ENCODE measurements around the gene CTAG1B.
"Not testable (repeated sequence)": the region's sequence is repeated elsewhere in the genome, so short reads cannot be mapped to it uniquely, and the experiment has no call there.

Gene CTAG1B

DNA sequence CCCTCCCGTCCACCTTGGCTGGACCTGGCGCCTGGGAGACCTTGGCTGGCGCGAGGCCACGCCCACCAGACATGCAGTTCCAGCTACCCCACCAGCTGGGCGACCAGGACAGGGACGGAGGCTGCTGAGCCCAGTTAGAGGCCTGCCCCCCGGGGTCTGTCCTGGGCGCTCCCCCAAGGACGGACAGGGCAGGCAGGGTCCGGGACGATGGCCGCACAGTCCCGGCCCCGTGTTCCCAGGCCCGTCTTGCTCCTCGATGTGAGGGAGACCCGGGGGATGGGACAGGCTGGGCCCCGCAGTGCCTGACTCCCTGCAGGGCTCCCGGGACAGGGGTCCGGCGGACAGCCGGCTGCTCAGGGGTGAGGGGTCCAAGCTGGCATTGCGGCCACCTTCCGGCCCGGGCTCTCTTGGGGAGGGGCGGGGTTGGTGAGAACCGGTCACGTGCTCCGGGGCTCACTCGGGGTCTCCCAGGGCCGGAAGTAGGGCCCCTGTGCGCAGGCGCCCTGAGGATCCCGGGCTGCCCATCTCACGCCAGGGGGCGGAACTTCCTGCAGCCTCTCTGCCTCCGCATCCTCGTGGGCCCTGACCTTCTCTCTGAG lies 34.4 kb downstream of the CTAG1B start, which contains the start of gene CTAG1A:
CTAG1A (plus strand) TSS at position 549 of the 599 bp plus-strand sequence. CDS start 74 bp downstream, outside the sequence.
- not testable (repeated sequence) for DNase-seq (ENCODE audit: low read depth)

DNA sequence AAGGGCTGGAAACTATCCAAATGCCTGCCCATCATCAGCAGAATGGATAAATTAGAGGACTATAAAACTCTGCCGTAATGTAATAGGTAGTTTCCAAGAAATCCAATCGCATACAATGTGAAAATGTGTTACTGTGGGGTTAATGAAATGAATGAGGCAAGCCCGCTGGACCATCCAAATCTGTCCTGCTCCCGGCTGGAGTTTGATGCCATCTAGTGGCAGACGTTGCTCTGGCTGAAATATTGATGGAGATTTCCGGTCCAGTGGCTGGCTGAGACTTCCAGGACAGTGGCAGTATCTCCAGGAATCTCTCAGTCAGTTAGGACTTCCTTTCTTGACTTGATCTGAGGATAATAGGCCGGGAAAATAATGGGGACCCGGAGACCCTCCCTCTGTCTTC lies 36.1 kb downstream of the CTAG1B start:
- not testable (repeated sequence) for DNase-seq (ENCODE audit: low read depth)

DNA sequence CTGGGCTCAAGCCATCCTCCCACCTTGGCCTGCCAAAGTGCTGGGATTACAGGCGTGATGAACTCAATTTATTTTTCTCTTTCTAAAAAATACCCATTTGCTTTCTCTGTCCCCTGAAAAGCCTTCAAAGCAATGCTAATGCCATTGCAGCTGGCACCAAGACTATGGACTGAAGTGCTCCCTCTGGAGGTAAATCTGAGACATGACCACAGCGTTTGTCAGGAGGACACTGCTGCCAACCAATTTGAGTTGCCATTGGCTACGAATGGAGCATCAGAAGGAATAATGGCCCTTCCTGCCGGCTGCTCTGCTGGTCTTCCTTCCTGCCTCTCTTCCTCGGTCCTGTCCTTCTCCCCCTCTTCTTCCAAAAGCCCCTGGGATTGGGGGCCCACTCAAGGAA lies 44.0 kb downstream of the CTAG1B start:
- DNase-seq (ENCODE audit: low read depth) = not testable (repeated sequence)

DNA sequence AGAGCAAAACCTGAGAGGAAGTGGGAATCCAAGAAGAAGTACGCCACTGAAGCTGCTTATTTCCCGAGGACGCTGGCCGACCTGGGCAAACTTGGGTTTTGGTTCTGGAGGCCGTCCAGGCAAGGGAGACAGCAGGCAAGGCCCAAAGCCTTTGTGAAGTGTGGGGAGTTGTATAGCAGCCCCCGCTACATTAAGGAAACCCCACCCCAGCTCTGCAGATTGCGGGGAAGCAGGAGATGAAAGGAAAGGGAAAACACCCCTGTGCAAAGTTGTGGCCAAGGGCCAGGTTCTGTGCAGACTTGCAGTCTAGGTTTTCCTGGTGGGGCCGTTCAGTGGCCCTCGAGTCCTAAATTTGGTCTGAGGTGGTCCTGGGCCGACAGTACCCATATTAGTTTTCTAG lies 46.0 kb downstream of the CTAG1B start:
- DNase-seq (ENCODE audit: low read depth) = not testable (repeated sequence)

DNA sequence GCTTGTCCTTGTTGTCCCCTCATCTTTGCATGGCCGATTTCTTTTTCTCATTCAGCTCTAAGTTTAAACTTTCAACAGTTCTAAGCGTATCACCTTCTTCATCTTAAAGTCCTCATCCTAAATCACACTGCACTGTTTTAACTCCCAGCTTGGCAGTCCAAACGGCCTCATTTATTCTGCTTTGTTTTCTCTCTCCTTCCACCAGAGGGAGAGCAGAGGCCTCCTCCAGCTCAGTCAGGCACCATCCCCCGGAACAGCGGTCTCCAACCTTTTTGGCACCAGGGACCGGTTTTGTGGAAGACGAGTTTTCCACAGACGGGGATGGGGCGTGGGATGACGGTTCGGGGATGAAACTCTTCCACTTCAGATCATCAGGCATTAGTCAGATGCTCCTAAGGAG lies 48.7 kb downstream of the CTAG1B start:
- not testable (repeated sequence) for DNase-seq (ENCODE audit: low read depth)

Data from GM04504 (cell line).